Measurements from ENCODE around the gene BPNT1.
"Not testable (repeated sequence)": the region's sequence is repeated elsewhere in the genome, so short reads cannot be mapped to it uniquely, and the experiment has no call there.

Gene BPNT1

GRCh38 chr1:220121791-220122530, 32.4 kb upstream of the BPNT1 start:
- H3K36me3 ChIP-seq (ENCODE audit: insufficient read depth, low read length) = peaks cover 14% of the 10 kb centered on the region
- no peak for TF ChIP-seq POLR2AphosphoS5 (IDR thresholded peaks at IDR 0.05; ENCODE audit: borderline replicate concordance, low read depth, low read length)
- TF ChIP-seq FOXP2 (optimal IDR thresholded peaks at IDR 0.05; ENCODE audit: control extremely low read depth, extremely low read length, insufficient read depth) = no peak
- TF ChIP-seq EZH2 (IDR thresholded peaks at IDR 0.05) = no peak
- no peak for DNase-seq (ENCODE audit: low read depth, low spot score)
- no peak overlapping the region for H3K9ac ChIP-seq (ENCODE audit: insufficient read length)
- H3K9me3 ChIP-seq (ENCODE audit: low read depth, low read length) = no peaks in the 10 kb centered on the region
- no peak overlapping the region for H3K27ac ChIP-seq
- no peak overlapping the region for H3K4me3 ChIP-seq

GRCh38 chr1:220119043-220119512, 29.5 kb upstream of the BPNT1 start:
- no peak overlapping the region for H3K27ac ChIP-seq
- peaks cover 29% of the 10 kb centered on the region for H3K36me3 ChIP-seq (ENCODE audit: insufficient read depth, low read length)
- no peaks in the 10 kb centered on the region for H3K9me3 ChIP-seq (ENCODE audit: low read depth, low read length)
- no peak for DNase-seq (ENCODE audit: low read depth, low spot score)
- H3K4me3 ChIP-seq = no peak overlapping the region
- no peak for TF ChIP-seq POLR2AphosphoS5 (IDR thresholded peaks at IDR 0.05; ENCODE audit: borderline replicate concordance, low read depth, low read length)
- no peak for TF ChIP-seq EZH2 (IDR thresholded peaks at IDR 0.05)
- TF ChIP-seq FOXP2 (optimal IDR thresholded peaks at IDR 0.05; ENCODE audit: control extremely low read depth, extremely low read length, insufficient read depth) = no peak
- no peak overlapping the region for H3K9ac ChIP-seq (ENCODE audit: insufficient read length)

- Histone ChIP-seq H3K9ac (ENCODE audit: insufficient read length) (no peak overlapping the region), H3K27ac (no peak overlapping the region), H3K36me3 (ENCODE audit: insufficient read depth, low read length) (peaks cover 55% of the 10 kb centered on the region), H3K4me3 (no peak overlapping the region), H3K9me3 (ENCODE audit: low read depth, low read length) (no peaks in the 10 kb centered on the region)
- TF ChIP-seq FOXP2 (optimal IDR thresholded peaks at IDR 0.05; ENCODE audit: control extremely low read depth, extremely low read length, insufficient read depth) (no peak), POLR2AphosphoS5 (IDR thresholded peaks at IDR 0.05; ENCODE audit: borderline replicate concordance, low read depth, low read length) (no peak), EZH2 (IDR thresholded peaks at IDR 0.05) (no peak)
- no peak for DNase-seq (ENCODE audit: low read depth, low spot score)
Measured at GRCh38 chr1:220113136-220113695, 23.6 kb upstream of the BPNT1 start.

- H3K27ac ChIP-seq; H3K4me3 ChIP-seq; DNase-seq (ENCODE audit: low read depth, low spot score); H3K9ac ChIP-seq (ENCODE audit: insufficient read length); H3K9me3 ChIP-seq (ENCODE audit: low read depth, low read length): not testable (repeated sequence)
- peaks cover 56% of the 10 kb centered on the region for H3K36me3 ChIP-seq (ENCODE audit: insufficient read depth, low read length)
Measured at GRCh38 chr1:220112600-220112999, 23.0 kb upstream of the BPNT1 start.

- H3K9me3 ChIP-seq (ENCODE audit: low read depth, low read length) = not testable (repeated sequence)
- peaks cover 60% of the 10 kb centered on the region for H3K36me3 ChIP-seq (ENCODE audit: insufficient read depth, low read length)
Measured at GRCh38 chr1:220110473-220110872, 20.9 kb upstream of the BPNT1 start.

GRCh38 chr1:220099826-220100225, 10.2 kb upstream of the BPNT1 start:
- Histone ChIP-seq H3K9me3 (ENCODE audit: low read depth, low read length) (no peaks in the 10 kb centered on the region), H3K4me3 (no peak overlapping the region), H3K36me3 (ENCODE audit: insufficient read depth, low read length) (peaks cover 64% of the 10 kb centered on the region), H3K9ac (ENCODE audit: insufficient read length) (peak overlapping the region; percentile 35), H3K27ac (no peak overlapping the region)
- no peak for DNase-seq (ENCODE audit: low read depth, low spot score)
- TF ChIP-seq POLR2AphosphoS5 (IDR thresholded peaks at IDR 0.05; ENCODE audit: borderline replicate concordance, low read depth, low read length) (no peak), FOXP2 (optimal IDR thresholded peaks at IDR 0.05; ENCODE audit: control extremely low read depth, extremely low read length, insufficient read depth) (no peak), EZH2 (IDR thresholded peaks at IDR 0.05) (no peak)

More at GRCh38 chr1:220110473-220110872, 20.9 kb upstream of the BPNT1 start:
- not testable (repeated sequence) for H3K4me3 ChIP-seq; DNase-seq (ENCODE audit: low read depth, low spot score); H3K9ac ChIP-seq (ENCODE audit: insufficient read length); H3K27ac ChIP-seq

- H3K36me3 ChIP-seq (ENCODE audit: insufficient read depth, low read length) = peaks cover 17% of the 10 kb centered on the region
- no peak for DNase-seq (ENCODE audit: low read depth, low spot score)
- no peaks in the 10 kb centered on the region for H3K9me3 ChIP-seq (ENCODE audit: low read depth, low read length)
- peak within 1 kb of the TSS; percentile 98 for H3K4me3 ChIP-seq
- TF ChIP-seq POLR2AphosphoS5 (IDR thresholded peaks at IDR 0.05; ENCODE audit: borderline replicate concordance, low read depth, low read length) = peak; percentile 91
- TF ChIP-seq EZH2 (IDR thresholded peaks at IDR 0.05) = no peak
- no peak for TF ChIP-seq FOXP2 (optimal IDR thresholded peaks at IDR 0.05; ENCODE audit: control extremely low read depth, extremely low read length, insufficient read depth)
- peak within 1 kb of the TSS; percentile 36; the same call in 1 of the 2 replicates for H3K27ac ChIP-seq
- peak within 1 kb of the TSS; percentile 94 for H3K9ac ChIP-seq (ENCODE audit: insufficient read length)
Measured at GRCh38 chr1:220094016-220094911, 4.7 kb upstream of the BPNT1 start, which contains the start of gene IARS2. IARS2 (plus strand) TSS chr1:220094132; CDS start chr1:220094217, 85 bp downstream.

- H3K4me3 ChIP-seq = no peak overlapping the region
- DNase-seq (ENCODE audit: low read depth, low spot score) = no peak
- peaks cover 15% of the 10 kb centered on the region; the same call in 1 of the 2 replicates for H3K36me3 ChIP-seq (ENCODE audit: insufficient read depth, low read length)
- H3K9me3 ChIP-seq (ENCODE audit: low read depth, low read length) = no peaks in the 10 kb centered on the region
- TF ChIP-seq POLR2AphosphoS5 (IDR thresholded peaks at IDR 0.05; ENCODE audit: borderline replicate concordance, low read depth, low read length) (no peak), FOXP2 (optimal IDR thresholded peaks at IDR 0.05; ENCODE audit: control extremely low read depth, extremely low read length, insufficient read depth) (no peak), EZH2 (IDR thresholded peaks at IDR 0.05) (no peak)
- no peak overlapping the region for H3K9ac ChIP-seq (ENCODE audit: insufficient read length)
- H3K27ac ChIP-seq = 0 out of 2 replicates have a peak overlapping the region, but pooled peaks have one; percentile 17
Measured at GRCh38 chr1:220093361-220094015, 3.9 kb upstream of the BPNT1 start.
